ENCODE measurements around the gene MAP3K7. TPM values are rescaled to one million over a fixed set of nuclear protein-coding genes. Genes with fewer than 3 reads are reported as not detected.

The MAP3K7 gene
- total RNA-seq, 1 donor from 2014 or later = 33.8 TPM

GRCh38 chr6:90537027-90537426, 49.8 kb downstream of the MAP3K7 start:
- Mint-ChIP-seq H3K27ac (ENCODE audit: unreplicated experiment) (no peak overlapping the region), H3K4me1 (ENCODE audit: low read depth, unreplicated experiment) (peaks cover 24% of the 10 kb centered on the region)

GRCh38 chr6:90536520-90536919, 50.4 kb downstream of the MAP3K7 start:
- Histone ChIP-seq H3K4me1 (ENCODE audit: insufficient read depth, low read length) (peaks cover 3% of the 10 kb centered on the region), H3K27me3 (ENCODE audit: insufficient read depth, low read length) (no peaks in the 10 kb centered on the region), H3K4me3 (ENCODE audit: insufficient read depth, low read depth, low read length) (no peak overlapping the region), H3K9me3 (ENCODE audit: insufficient read depth, low read depth, low read length) (no peaks in the 10 kb centered on the region), H3K36me3 (ENCODE audit: insufficient read depth, low read length) (peaks cover 17% of the 10 kb centered on the region), H4K20me1 (ENCODE audit: insufficient read depth, low read length) (peaks cover 3% of the 10 kb centered on the region), H3K4me2 (ENCODE audit: low read length) (no peak overlapping the region), H3K9ac (ENCODE audit: low read length) (no peak overlapping the region), H3K27ac (ENCODE audit: low read depth, low read length) (no peak overlapping the region), H3K79me2 (ENCODE audit: insufficient read depth, low read length) (no peaks in the 10 kb centered on the region), H2AFZ (ENCODE audit: low read depth, low read length) (no peak overlapping the region)
- no peak for DNase-seq (ENCODE audit: low read depth)
- H3K4me1 Mint-ChIP-seq (ENCODE audit: low read depth, unreplicated experiment) = peaks cover 24% of the 10 kb centered on the region
- no peak overlapping the region for H3K27ac Mint-ChIP-seq (ENCODE audit: unreplicated experiment)
- FAIRE-seq = no peak
- peaks cover 6% of the 10 kb centered on the region for H3K36me3 Mint-ChIP-seq (ENCODE audit: low read depth, unreplicated experiment)
- no peaks in the 10 kb centered on the region for H3K27me3 Mint-ChIP-seq (ENCODE audit: low read depth, unreplicated experiment)
- no peak for TF ChIP-seq CTCF (IDR thresholded peaks at IDR 0.05; ENCODE audit: insufficient read depth, low read depth, low read length)
- TF ChIP-seq EZH2 (IDR thresholded peaks at IDR 0.05; ENCODE audit: insufficient read depth, low read length) = no peak
- H3K4me3 Mint-ChIP-seq (ENCODE audit: unreplicated experiment) = no peak overlapping the region
- H3K9me3 Mint-ChIP-seq (ENCODE audit: unreplicated experiment) = no peaks in the 10 kb centered on the region

More at GRCh38 chr6:90537027-90537426, 49.8 kb downstream of the MAP3K7 start:
- FAIRE-seq = peak; percentile 47
- H2AFZ ChIP-seq (ENCODE audit: low read depth, low read length) = no peak overlapping the region
- no peak overlapping the region for H3K27ac ChIP-seq (ENCODE audit: low read depth, low read length)
- peaks cover 3% of the 10 kb centered on the region for H3K4me1 ChIP-seq (ENCODE audit: insufficient read depth, low read length)
- no peaks in the 10 kb centered on the region for H3K9me3 ChIP-seq (ENCODE audit: insufficient read depth, low read depth, low read length)
- DNase-seq (ENCODE audit: low read depth) = peak; percentile 56
- TF ChIP-seq CTCF (IDR thresholded peaks at IDR 0.05; ENCODE audit: insufficient read depth, low read depth, low read length) (no peak), EZH2 (IDR thresholded peaks at IDR 0.05; ENCODE audit: insufficient read depth, low read length) (no peak)
- Mint-ChIP-seq H3K27me3 (ENCODE audit: low read depth, unreplicated experiment) (no peaks in the 10 kb centered on the region), H3K9me3 (ENCODE audit: unreplicated experiment) (no peaks in the 10 kb centered on the region), H3K36me3 (ENCODE audit: low read depth, unreplicated experiment) (peaks cover 7% of the 10 kb centered on the region), H3K4me3 (ENCODE audit: unreplicated experiment) (no peak overlapping the region)
- H3K79me2 ChIP-seq (ENCODE audit: insufficient read depth, low read length) = no peaks in the 10 kb centered on the region
- no peak overlapping the region for H3K4me2 ChIP-seq (ENCODE audit: low read length)
- peaks cover 3% of the 10 kb centered on the region for H4K20me1 ChIP-seq (ENCODE audit: insufficient read depth, low read length)
- H3K4me3 ChIP-seq (ENCODE audit: insufficient read depth, low read depth, low read length) = no peak overlapping the region
- H3K9ac ChIP-seq (ENCODE audit: low read length) = no peak overlapping the region
- peaks cover 17% of the 10 kb centered on the region for H3K36me3 ChIP-seq (ENCODE audit: insufficient read depth, low read length)
- no peaks in the 10 kb centered on the region for H3K27me3 ChIP-seq (ENCODE audit: insufficient read depth, low read length)

- no peak for FAIRE-seq
- Mint-ChIP-seq H3K9me3 (ENCODE audit: unreplicated experiment) (no peaks in the 10 kb centered on the region), H3K36me3 (ENCODE audit: low read depth, unreplicated experiment) (peaks cover 4% of the 10 kb centered on the region), H3K4me3 (ENCODE audit: unreplicated experiment) (no peak overlapping the region), H3K27ac (ENCODE audit: unreplicated experiment) (no peak overlapping the region), H3K4me1 (ENCODE audit: low read depth, unreplicated experiment) (peaks cover 24% of the 10 kb centered on the region), H3K27me3 (ENCODE audit: low read depth, unreplicated experiment) (no peaks in the 10 kb centered on the region)
- Histone ChIP-seq H3K9ac (ENCODE audit: low read length) (no peak overlapping the region), H3K27ac (ENCODE audit: low read depth, low read length) (no peak overlapping the region), H3K4me1 (ENCODE audit: insufficient read depth, low read length) (peaks cover 3% of the 10 kb centered on the region), H3K36me3 (ENCODE audit: insufficient read depth, low read length) (peaks cover 16% of the 10 kb centered on the region), H2AFZ (ENCODE audit: low read depth, low read length) (no peak overlapping the region), H3K9me3 (ENCODE audit: insufficient read depth, low read depth, low read length) (no peaks in the 10 kb centered on the region), H3K79me2 (ENCODE audit: insufficient read depth, low read length) (no peaks in the 10 kb centered on the region), H3K4me3 (ENCODE audit: insufficient read depth, low read depth, low read length) (no peak overlapping the region), H3K4me2 (ENCODE audit: low read length) (no peak overlapping the region), H4K20me1 (ENCODE audit: insufficient read depth, low read length) (no peaks in the 10 kb centered on the region), H3K27me3 (ENCODE audit: insufficient read depth, low read length) (no peaks in the 10 kb centered on the region)
- TF ChIP-seq EZH2 (IDR thresholded peaks at IDR 0.05; ENCODE audit: insufficient read depth, low read length) = no peak
- no peak for TF ChIP-seq CTCF (IDR thresholded peaks at IDR 0.05; ENCODE audit: insufficient read depth, low read depth, low read length)
- DNase-seq (ENCODE audit: low read depth) = no peak
Observed at GRCh38 chr6:90534337-90535025, 52.4 kb downstream of the MAP3K7 start.
